ENCODE results near the gene ZSCAN18. TPM values are rescaled to one million over a fixed set of nuclear protein-coding genes. Genes with fewer than 3 reads are reported as not detected.
"Not testable (repeated sequence)": the region's sequence is repeated elsewhere in the genome, so short reads cannot be mapped to it uniquely, and the experiment has no call there.

Gene ZSCAN18, protein sequence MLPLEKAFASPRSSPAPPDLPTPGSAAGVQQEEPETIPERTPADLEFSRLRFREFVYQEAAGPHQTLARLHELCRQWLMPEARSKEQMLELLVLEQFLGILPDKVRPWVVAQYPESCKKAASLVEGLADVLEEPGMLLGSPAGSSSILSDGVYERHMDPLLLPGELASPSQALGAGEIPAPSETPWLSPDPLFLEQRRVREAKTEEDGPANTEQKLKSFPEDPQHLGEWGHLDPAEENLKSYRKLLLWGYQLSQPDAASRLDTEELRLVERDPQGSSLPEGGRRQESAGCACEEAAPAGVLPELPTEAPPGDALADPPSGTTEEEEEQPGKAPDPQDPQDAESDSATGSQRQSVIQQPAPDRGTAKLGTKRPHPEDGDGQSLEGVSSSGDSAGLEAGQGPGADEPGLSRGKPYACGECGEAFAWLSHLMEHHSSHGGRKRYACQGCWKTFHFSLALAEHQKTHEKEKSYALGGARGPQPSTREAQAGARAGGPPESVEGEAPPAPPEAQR
- 27.3 TPM for total RNA-seq

DNA sequence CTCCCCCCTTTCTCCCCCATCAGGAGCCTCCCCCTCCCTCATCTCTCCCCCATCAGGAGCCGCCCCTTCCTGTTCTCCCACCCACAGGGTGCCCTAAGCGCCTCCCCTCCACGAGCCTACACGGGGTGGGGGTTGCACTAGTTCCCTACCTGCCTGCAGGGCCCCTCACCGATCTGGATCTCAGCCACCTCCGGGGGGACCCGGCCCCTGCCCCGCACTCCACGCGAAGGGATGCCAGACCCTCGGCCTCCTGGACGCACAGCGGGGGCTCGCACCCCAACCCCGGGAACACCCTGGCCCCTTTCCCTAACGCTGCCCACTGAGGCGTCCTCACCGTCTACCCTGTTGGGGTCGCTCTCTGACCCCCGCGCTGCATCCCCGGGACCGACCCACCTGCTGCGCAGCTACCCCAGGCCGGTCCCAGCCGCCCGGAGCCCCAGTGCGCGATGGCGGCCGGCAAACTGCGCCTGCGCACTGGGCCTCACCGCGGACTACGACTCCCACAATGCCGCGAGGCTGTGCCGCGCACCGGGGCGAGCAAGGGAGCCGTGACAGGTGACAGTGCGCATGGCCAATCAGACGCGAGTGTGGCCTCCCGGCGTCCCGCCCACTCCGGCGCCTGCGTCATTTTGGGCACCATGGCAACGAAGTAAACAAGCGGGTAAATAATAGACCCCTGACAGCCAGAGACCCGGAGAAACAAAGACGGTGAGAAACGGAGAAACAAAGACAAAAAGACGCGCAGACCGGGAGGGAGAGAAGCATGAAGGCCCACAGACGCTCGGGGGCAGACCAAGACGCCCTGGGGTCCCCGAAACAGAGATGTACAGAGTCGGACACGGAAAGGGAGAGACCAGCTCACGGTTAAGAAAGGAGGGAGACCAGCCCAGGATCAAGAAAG, at the start of gene ZSCAN18:
TSS of gene ZSCAN18 (minus strand) at position 451 of the 901 bp plus-strand sequence. CDS start 7,964 bp downstream, outside the sequence.
- Histone ChIP-seq H3K4me3 (ENCODE audit: low read length) (peak within 1 kb of the TSS; percentile 69), H3K9me3 (ENCODE audit: low read depth, low read length) (peaks cover 8% of the 10 kb centered on the region), H3K4me1 (ENCODE audit: insufficient read depth, low read length) (peaks cover 10% of the 10 kb centered on the region), H3K27me3 (ENCODE audit: insufficient read depth, low read length) (no peaks in the 10 kb centered on the region)

DNA sequence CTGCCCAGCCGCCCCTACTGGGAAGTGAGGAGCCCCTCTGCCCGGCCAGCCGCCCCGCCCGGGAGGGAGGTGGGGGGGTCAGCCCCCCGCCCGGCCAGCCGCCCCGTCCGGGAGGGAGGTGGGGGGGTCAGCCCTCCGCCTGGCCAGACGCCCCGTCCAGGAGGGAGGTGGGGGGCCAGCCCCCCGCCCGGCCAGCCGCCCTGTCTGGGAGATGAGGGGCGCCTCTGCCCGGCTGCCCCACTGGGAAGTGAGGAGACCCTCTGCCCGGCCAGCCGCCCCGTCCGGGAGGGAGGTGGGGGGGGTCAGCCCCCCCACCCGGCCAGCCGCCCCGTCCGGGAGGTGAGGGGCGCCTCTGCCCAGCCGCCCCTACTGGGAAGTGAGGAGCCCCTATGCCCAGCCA, 49.4 kb upstream of the ZSCAN18 start:
- not testable (repeated sequence) for H3K4me3 ChIP-seq (ENCODE audit: low read length); H3K27me3 ChIP-seq (ENCODE audit: insufficient read depth, low read length); H3K4me1 ChIP-seq (ENCODE audit: insufficient read depth, low read length)
- peaks cover 15% of the 10 kb centered on the region for H3K9me3 ChIP-seq (ENCODE audit: low read depth, low read length)

DNA sequence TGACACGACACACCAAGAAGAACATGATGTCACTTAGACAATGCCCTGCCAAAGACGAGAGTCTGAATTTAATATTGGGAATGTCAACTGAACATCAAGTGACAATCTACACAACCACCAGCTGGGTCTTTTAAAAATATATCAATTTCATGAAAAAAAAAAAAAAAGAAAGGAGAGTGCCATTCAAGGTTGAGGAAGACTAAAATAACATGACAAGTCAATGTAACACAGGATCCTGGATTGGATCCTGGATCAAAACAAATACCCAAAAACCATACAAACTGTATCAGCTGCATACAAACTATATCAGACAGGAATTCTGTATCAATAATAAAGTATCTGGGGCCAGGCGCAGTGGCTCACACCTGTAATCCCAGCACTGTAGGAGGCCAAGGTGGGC, 47.8 kb upstream of the ZSCAN18 start:
- Histone ChIP-seq H3K4me1 (ENCODE audit: insufficient read depth, low read length) (peaks cover 5% of the 10 kb centered on the region), H3K9me3 (ENCODE audit: low read depth, low read length) (peaks cover 19% of the 10 kb centered on the region), H3K27me3 (ENCODE audit: insufficient read depth, low read length) (no peaks in the 10 kb centered on the region), H3K4me3 (ENCODE audit: low read length) (no peak overlapping the region)

DNA sequence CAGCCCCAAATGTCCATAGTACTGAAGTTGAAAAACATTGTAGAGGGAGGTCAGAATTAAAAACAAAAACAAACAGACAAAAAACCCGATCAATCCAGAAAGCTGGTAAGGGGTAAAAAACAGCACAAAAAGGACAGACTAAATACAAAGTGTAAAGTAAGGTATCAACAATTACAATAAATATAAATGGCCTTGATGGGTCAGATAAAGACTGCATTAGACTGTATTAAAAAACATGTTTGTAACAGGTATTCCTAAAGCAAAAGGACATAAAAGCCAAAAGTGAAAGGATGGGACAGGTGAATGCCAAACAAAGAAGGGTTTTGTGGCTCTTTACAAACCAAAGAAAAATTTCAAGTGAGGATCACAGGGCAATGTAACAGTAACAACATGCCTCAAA, 36.2 kb upstream of the ZSCAN18 start:
- no peak overlapping the region for H3K4me3 ChIP-seq (ENCODE audit: low read length)
- peaks cover 58% of the 10 kb centered on the region for H3K9me3 ChIP-seq (ENCODE audit: low read depth, low read length)
- no peaks in the 10 kb centered on the region for H3K27me3 ChIP-seq (ENCODE audit: insufficient read depth, low read length)
- no peaks in the 10 kb centered on the region for H3K4me1 ChIP-seq (ENCODE audit: insufficient read depth, low read length)

DNA sequence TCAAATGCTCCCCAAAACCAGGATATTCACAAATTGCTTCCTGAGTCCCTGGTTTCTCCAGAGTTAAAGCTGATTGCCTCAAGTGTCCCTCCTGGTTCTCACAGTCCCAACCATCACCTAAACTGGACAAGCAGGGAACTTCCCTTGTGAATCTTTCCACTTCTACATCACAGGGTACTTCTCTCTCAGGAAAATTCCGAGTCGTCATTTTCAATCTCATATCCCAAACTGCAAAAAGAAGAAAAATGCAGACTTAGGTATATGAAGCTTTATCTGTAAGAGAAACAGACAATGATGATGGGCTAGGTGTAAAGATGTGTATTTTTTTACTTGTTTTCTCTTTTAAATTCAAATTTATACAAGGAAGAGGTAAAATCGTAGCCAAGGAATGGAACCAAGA, 31.3 kb upstream of the ZSCAN18 start:
- Histone ChIP-seq H3K9me3 (ENCODE audit: low read depth, low read length) (peaks cover 87% of the 10 kb centered on the region), H3K4me1 (ENCODE audit: insufficient read depth, low read length) (no peaks in the 10 kb centered on the region), H3K4me3 (ENCODE audit: low read length) (no peak overlapping the region), H3K27me3 (ENCODE audit: insufficient read depth, low read length) (no peaks in the 10 kb centered on the region)

DNA sequence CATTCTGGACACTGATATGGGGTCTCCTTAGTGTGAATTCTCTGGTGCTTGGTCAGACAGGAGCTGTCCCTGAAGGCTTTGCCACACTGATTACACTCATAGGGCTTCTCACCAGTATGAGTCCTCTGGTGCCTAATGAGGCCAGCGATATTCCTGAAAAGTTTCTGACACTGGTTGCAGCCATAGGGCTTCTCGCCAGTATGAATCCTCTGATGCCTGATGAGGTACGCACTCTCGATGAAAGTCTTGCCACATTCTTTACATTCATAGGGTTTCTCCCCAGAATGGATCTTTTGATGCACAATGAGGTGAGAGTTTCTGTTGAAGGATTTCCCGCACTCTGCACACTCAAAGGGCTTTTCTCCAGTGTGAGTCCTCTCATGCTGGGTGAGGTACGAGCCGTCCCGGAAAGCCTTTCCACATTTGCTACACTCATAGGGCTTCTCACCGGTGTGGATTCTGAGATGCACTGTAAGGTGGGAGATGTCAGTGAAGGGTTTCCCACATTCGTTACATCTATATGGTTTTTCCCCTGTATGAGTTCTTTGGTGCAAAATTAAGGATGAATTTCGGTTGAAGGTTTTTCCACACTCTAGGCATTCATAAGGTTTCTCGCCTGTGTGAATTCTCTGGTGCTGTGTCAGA, 30.1 kb upstream of the ZSCAN18 start:
- H3K4me1 ChIP-seq (ENCODE audit: insufficient read depth, low read length): no peaks in the 10 kb centered on the region
- H3K9me3 ChIP-seq (ENCODE audit: low read depth, low read length): peaks cover 87% of the 10 kb centered on the region
- H3K4me3 ChIP-seq (ENCODE audit: low read length): no peak overlapping the region
- H3K27me3 ChIP-seq (ENCODE audit: insufficient read depth, low read length): no peaks in the 10 kb centered on the region

DNA sequence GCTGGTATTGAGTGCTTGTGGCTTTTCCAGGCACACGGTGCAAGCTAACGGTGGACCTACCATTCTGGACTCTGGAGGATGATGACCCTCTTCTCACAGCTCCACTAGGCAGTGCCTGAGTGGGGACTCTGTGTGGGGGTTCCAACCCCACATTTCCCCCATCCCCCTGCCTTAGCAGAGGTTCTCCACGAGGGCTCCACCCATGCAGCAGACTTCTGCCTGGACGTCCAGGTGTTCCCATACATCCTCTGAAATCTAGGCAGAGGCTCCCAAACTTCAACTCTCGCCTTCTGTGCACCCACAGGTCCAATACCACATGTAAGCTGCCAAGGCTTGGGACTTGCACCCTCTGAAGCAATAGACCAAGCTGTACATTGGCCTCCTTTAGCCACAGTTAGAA, 25.3 kb upstream of the ZSCAN18 start:
- Histone ChIP-seq H3K4me1 (ENCODE audit: insufficient read depth, low read length) (no peaks in the 10 kb centered on the region), H3K27me3 (ENCODE audit: insufficient read depth, low read length) (no peaks in the 10 kb centered on the region), H3K9me3 (ENCODE audit: low read depth, low read length) (peaks cover 88% of the 10 kb centered on the region), H3K4me3 (ENCODE audit: low read length) (no peak overlapping the region)

DNA sequence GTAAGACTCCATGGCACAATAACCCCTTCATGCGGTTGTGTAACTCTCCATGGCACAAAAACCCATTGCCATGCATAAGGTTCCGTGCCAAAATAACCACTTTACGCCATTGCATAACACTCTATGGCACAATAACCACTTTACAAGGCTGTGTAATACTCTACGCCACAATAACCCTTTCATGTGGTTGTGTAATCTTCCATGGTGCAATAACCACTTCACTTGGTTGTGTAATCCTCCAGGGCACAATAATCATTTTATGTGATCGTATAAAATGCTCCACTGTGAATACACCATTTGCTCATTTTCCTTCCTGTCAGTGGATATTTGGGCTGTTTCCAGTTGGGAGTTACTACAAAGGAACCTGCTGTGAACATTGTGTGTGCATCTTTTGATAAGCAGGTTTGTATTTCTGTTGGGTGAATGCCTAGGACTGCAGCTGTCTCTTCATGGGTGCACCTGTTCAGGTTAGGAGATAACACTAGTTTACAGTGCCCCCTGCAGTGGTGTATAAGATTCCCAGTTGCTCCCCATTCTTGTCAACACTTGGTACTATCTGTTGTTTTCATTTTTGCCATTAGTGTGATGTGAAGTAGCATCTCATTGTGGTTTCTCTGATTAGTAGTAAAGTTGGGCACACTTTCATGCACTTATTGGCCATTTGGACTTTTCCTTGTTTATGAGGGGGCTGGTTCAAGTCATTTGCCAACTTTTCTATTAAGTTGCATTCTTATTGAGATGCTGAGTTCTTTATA, 21.1 kb upstream of the ZSCAN18 start:
- H3K4me1 ChIP-seq (ENCODE audit: insufficient read depth, low read length): no peaks in the 10 kb centered on the region
- peaks cover 66% of the 10 kb centered on the region for H3K9me3 ChIP-seq (ENCODE audit: low read depth, low read length)
- no peaks in the 10 kb centered on the region for H3K27me3 ChIP-seq (ENCODE audit: insufficient read depth, low read length)
- no peak overlapping the region for H3K4me3 ChIP-seq (ENCODE audit: low read length)

DNA sequence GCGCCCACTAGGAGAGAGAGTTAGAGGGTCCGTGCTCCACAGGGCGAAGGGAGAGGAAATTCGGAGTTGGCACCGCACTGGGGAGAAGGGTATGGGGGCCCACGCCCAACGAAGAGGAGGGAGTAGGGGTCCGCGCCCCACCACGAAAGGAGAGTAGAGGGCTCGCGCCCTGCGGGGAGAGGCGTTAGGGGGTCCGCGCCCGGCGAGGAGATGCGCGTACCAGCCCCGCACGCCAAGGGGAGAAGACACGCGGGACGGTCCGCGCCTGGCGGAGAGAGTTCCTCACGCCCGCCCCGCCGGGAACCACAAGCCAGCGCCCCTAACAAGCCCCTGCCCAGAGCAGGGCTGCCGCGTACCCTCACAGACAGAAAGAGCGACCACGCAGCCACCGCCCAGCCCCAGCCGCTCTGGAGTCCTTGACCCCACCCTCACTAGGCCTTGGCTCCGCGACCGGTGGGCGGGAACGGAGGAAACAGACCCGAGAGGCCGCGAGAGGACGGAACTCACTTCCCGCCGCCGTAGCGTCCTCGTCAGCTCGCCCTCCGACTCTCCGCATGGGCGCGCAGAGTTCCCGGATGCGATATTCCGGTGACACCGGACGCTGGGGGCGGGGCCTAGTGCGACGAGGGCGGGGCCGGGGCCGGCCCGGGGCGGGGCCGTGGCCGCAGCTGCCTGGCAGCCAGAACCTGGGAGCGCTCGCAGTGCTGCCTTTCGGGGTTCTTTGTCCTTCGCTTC, 20.0 kb upstream of the ZSCAN18 start:
- Histone ChIP-seq H3K9me3 (ENCODE audit: low read depth, low read length) (peaks cover 55% of the 10 kb centered on the region), H3K27me3 (ENCODE audit: insufficient read depth, low read length) (no peaks in the 10 kb centered on the region), H3K4me3 (ENCODE audit: low read length) (no peak overlapping the region), H3K4me1 (ENCODE audit: insufficient read depth, low read length) (no peaks in the 10 kb centered on the region)

DNA sequence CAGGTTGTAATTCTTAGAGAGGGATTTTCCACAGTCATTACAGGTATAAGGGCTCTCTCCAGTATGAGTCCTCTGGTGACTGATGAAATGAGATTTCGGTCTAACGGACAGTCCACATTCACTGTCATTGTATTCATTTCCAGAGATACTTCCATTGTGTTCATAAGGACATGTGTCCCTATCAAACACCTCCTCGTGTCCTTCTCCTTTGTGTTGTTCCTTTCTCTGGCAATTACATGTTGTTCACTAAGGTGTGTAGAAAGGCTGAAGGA, 10.5 kb upstream of the ZSCAN18 start:
- Histone ChIP-seq H3K9me3 (ENCODE audit: low read depth, low read length) (peaks cover 57% of the 10 kb centered on the region), H3K4me3 (ENCODE audit: low read length) (no peak overlapping the region), H3K4me1 (ENCODE audit: insufficient read depth, low read length) (no peaks in the 10 kb centered on the region), H3K27me3 (ENCODE audit: insufficient read depth, low read length) (no peaks in the 10 kb centered on the region)

DNA sequence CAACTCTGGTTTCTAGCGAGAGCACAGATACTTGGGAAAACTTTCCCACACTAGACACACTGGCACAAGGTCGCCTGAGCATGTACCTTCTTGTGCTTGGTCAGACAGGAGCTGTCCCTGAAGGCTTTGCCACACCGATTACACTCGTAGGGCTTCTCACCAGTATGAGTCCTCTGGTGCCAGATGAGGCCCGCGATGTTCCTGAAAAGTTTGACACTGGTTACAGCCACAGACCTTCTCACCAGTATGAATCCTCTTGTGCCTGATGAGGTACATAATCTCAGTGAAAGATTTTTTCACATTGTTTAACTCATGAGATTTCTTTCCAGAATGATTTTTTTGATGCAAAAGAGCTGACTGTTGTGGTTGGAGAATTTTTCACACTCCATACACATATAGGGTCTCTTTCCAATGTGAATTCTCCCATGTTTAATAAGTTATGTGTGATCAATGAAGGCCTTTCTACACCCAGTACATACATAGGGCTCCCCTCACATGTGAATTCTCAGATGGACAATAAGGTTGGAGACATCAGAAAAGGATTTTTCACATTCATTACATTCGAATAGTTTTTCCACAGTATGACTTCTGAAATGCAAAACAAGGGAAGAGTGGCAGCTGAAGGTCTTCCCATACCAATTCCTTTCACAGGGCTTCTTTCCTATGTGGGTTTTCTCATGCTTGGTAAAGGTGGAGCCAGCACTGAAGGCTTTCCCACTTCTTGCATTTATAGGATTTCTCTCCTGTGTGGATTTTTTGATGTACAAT, 9.9 kb upstream of the ZSCAN18 start:
- Histone ChIP-seq H3K9me3 (ENCODE audit: low read depth, low read length) (peaks cover 62% of the 10 kb centered on the region), H3K4me1 (ENCODE audit: insufficient read depth, low read length) (no peaks in the 10 kb centered on the region), H3K27me3 (ENCODE audit: insufficient read depth, low read length) (no peaks in the 10 kb centered on the region), H3K4me3 (ENCODE audit: low read length) (no peak overlapping the region)

DNA sequence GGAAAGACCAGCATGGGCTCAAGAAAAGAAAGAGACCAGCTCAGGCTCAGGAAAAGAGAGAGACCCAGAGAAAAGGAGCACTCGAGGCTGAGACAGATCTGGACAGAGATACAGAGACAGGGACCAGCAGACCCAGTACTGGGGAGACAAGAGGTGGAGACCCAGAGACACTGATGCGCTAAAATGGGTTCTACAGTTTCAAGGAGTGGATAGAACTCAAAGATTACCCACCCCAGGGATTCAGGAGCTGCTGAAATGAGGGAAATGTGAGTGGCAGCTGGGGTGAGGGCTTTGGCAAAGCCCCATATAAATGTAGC, 609 bp upstream of the ZSCAN18 start:
- Histone ChIP-seq H3K9me3 (ENCODE audit: low read depth, low read length) (peaks cover 14% of the 10 kb centered on the region), H3K27me3 (ENCODE audit: insufficient read depth, low read length) (no peaks in the 10 kb centered on the region), H3K4me3 (ENCODE audit: low read length) (peak overlapping the region; percentile 69), H3K4me1 (ENCODE audit: insufficient read depth, low read length) (peaks cover 10% of the 10 kb centered on the region)

DNA sequence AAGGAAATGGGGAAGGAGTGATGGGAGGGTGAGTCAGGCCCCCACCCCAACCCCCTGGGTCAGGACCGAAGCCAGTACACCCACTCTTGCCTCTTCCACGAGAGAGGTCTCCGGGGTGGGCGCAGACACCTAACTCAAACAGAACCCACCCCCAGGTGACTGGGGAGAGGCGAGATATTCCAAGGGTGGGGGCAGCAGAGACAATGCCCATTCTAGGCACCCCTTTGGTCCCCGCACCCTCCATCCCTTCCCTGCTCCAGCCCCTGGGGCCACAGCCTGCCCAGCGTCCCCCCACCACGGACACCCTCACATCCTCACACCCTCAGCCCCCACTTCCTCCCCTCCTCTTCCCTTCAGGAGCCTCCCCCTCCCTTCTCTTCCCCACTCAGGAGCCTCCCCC, 682 bp downstream of the ZSCAN18 start:
- Histone ChIP-seq H3K4me1 (ENCODE audit: insufficient read depth, low read length) (peaks cover 10% of the 10 kb centered on the region), H3K9me3 (ENCODE audit: low read depth, low read length) (peaks cover 7% of the 10 kb centered on the region), H3K4me3 (ENCODE audit: low read length) (no peak overlapping the region), H3K27me3 (ENCODE audit: insufficient read depth, low read length) (no peaks in the 10 kb centered on the region)
